RPMI7951 (cell line): ENCODE measurements around the gene TLNRD1. TPM values are rescaled to one million over a fixed set of nuclear protein-coding genes. Genes with fewer than 3 reads are reported as not detected.

Experiments
- DNase-seq: peaks from one replicate; pipeline ENCODE4 v3.0.0-alpha.2; 2012; ENCODE audit warnings: low read depth
- total RNA-seq: library from RNA; depleted of rRNA; stranded (reverse); fragments of >200 nt; shearing (Covaris generic); gene quantifications from 2 replicates; pipeline ENCODE4 v1.2.3, GENCODE V29; 2014

Gene TLNRD1
- total RNA-seq, 1 experiment from 2014 or later, result 7.0 TPM

GRCh38 chr15:81026836-81027599 lies 26.3 kb downstream of the TLNRD1 start:
- DNase-seq, result no peak

DNA sequence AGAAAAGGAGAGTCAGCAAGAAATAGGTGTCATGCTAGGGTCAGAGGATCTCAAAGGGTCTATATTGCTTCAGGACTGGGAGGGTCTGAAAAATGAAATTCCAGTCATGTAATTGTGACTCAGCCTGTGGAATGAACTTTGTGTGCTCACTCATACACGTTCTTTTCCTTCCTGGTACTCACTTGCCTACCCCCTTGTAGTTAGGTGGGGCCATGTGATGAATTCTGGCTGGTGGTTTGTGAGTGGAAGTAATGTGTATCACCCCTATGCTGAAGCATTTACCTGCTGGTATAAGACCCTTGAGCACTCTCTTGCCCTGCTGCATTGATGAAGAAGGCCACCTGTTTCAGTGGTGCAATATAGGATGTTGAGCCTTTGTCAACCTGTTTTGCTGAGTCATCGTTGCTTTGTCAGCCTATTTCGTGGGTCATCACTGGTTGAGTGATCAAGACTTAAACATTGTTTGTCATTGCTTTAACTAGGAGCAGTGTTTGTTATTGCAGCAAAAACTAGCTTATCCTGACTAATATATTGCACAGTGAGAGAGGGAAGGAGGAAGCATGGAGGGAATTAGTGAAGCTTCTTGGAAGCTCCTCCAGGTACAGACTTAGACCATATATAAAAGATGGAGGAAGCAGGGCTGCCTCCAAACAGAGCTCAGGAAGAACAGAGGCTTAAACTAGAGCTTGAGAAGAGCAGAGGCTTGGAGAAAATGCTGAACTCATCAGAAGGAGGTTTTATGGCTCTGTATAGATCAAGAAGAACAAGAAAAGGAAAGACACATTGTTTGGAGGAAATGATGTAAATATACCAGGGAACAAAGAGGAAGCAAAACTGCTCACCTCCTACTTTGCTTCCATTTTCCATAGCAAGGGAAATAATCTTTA lies 28.9 kb downstream of the TLNRD1 start:
- DNase-seq, result peak; percentile 18

GRCh38 chr15:81030301-81030750 lies 29.6 kb downstream of the TLNRD1 start:
- DNase-seq, result no peak

- no peak for DNase-seq
These were observed 30.5 kb downstream of the TLNRD1 start for GRCh38 chr15:81031203-81031602.

GRCh38 chr15:81032355-81032754 lies 31.6 kb downstream of the TLNRD1 start:
- DNase-seq, result no peak

GRCh38 chr15:81032818-81033217 lies 32.1 kb downstream of the TLNRD1 start:
- no peak for DNase-seq

DNA sequence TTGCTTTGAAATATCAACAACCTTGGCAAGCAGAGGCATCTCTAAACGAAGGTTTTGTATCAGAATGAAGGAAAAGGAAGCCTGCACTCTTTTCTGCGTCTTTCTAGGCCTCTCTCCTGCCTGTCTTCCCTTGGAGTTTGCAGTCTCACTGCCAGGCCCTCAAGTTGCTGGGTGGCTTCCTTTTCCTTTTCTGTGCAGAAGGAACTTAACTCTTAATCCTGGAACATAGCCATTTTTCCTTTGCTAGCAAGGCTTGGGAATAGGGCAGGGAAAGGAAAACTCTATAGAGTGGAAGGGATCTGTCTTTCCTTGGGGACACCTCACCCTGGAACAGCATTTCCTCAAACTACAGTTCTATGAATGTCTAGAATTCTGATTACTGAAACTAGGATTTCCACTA lies 32.8 kb downstream of the TLNRD1 start:
- no peak for DNase-seq

DNA sequence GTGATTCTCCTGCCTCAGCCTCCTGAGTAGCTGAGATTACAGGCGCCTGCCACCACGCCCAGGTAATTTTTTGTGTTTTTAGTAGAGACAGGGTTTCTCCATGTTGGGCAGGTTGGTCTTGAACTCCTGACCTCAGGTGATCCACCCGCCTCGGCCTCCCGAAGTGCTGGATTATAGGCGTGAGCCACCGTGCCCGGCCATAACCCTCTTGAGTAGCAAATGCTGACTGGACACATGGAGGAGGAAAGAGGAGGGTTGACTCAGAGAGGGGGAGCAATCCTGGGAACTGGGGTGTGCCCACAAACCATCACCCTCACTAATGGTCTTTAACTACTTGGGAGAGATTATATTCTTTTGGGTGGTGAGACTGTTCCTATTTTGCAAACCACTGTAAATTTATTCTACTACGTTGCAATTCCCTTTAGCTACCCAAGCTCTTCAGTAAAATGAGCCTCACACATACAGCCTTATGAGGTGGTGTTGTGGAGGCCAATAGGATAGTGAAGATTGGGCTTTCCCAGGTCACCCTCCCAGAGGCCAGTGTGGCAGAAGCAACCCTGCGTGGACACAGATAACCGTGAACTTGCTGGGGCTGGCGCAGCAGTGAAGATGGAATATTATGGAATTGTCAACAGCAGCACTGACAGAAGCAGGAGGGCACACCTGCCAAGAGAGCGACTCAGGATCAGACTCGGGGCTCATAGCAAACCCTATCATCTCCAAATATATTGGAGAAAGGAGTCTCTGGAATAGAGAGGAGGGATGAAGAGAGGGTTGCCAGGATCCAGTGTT lies 37.4 kb downstream of the TLNRD1 start:
- no peak for DNase-seq

GRCh38 chr15:81038975-81039607 lies 38.4 kb downstream of the TLNRD1 start:
- DNase-seq, result no peak

DNA sequence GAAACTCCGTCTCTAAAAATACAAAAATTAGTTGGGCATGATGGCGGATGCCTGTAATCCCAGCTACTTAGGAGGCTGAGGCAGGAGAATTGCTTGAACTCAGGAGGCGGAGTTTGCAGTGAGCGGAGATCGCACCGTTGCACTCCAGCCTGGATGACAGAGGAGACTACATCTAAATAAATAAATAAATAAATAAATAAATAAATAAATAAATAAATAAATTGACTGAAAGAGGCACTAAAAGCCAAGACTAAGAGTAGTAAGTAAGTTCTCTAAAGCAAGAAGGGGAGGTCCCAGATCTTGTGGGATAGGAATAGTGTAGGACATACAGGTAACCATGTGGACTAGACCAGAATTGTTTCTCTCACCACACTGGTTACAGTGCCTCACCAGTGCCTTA lies 40.0 kb downstream of the TLNRD1 start:
- no peak for DNase-seq

- DNase-seq, result no peak
These were observed 42.7 kb downstream of the TLNRD1 start for GRCh38 chr15:81043281-81043934.

- DNase-seq, result no peak
These were observed 43.3 kb downstream of the TLNRD1 start for GRCh38 chr15:81043935-81044575.

GRCh38 chr15:81046290-81046689 lies 45.6 kb downstream of the TLNRD1 start:
- no peak for DNase-seq

- no peak for DNase-seq
These were observed 47.2 kb downstream of the TLNRD1 start for GRCh38 chr15:81047928-81048327.

DNA sequence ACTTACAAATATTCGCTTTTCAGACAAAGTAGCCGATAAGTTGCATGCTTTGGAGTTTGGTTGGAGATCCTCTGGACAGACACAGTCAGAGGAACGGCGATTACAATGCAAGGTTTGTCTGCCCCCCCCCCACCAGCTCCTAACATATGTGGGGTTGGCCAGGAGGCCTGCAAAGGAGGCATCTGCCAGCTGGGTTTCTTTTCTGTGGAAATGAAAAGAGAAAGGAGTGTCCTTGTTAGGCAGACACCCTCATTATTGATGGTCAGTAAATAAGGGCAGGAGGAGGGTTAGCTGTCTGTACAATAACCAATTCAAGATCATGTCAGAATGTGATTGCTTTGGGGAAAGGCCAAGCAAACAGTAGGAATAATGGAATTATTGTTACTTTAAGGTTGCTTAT lies 49.1 kb downstream of the TLNRD1 start:
- DNase-seq, result peak; percentile 54

GRCh38 chr15:81050259-81050658 lies 49.5 kb downstream of the TLNRD1 start:
- DNase-seq, result no peak

DNA sequence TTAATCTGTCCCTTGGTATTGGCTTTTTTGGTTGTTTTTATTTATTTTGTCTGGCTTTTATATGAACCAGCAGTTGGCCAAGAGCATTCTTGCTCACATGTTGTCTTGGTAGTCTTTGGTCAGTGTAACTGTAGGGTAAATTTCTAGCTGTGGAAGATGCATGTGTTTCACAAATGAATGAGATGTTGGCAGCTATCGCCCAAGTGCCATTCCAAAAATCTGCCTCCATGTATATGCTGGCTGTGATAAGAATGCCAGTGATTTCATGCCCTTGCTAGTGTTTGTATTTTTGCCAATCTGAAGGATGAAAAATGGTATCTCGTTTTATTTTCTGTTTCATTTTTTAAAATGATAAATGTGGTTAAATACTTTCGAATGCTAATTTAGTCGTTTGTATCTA lies 50.1 kb downstream of the TLNRD1 start:
- DNase-seq, result no peak

DNA sequence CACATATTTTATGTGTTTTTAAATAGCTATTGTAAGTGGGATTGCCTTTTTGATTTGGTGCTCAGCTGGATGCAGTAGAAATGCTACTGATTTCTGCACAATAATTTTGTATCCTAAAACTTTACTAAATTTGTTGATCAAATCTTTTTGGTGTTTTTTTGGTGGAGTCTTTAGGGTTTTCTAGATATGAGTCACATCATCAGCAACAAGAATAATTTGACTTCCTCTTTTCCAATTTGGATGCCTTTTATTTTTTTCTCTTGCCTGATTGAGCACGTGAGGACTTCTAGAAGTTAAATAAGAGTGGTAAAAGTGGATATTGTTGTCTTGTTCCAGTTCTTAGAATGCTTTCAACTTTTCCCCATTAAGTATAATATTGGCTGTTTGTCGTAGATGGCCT lies 51.3 kb downstream of the TLNRD1 start:
- no peak for DNase-seq

DNA sequence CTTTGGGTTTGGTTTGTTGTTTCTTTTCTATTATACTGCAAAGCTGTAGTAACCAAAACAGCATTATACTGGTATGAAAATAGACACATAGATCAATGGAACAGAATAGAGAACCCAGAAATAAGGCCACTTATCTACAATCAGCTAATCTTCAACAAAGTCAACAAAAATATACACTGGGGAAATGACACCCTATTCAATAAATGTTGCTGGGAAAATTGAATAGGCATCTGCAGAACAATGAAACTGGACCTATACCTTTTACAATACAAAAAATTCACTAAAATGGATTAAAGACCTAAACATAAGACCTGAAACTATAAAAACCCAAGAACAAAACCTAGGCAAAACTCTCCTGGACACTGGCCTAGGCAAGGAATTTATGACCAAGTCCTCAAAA lies 52.9 kb downstream of the TLNRD1 start:
- DNase-seq, result no peak

DNA sequence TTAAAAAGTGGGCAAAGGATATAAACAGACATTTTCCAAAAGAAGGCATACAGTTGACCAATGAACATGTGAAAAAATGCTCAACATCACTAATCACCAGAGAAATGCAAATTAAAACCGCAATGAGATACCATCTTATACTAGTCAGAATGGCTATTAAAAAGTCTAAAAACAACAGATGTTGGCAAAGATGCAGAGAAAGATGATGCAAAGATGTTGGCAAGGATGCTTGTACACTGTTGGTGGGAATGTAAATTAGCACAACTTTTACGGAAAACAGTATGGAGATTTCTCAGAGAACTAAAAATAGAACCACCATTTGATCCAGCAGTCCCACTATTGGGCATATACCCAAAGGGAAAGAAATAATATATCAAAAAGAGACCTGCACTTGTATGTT lies 53.5 kb downstream of the TLNRD1 start:
- peak; percentile 72 for DNase-seq
